A673 (cell line): Measurements from ENCODE around the gene CEP89. TPM values are rescaled to one million over a fixed set of nuclear protein-coding genes. Genes with fewer than 3 reads are reported as not detected.
"Not testable (repeated sequence)": the region's sequence is repeated elsewhere in the genome, so short reads cannot be mapped to it uniquely, and the experiment has no call there.

Experiments used
- BruUV-seq: library from RNA; stranded (reverse); fragments of 400-500 nt; replicated peaks from 2 replicates; lab custom pipeline; 2021; lab: Mats Ljungman, UMichigan
- CTCF ChIA-PET: fragments of 300-600 bp; sonication (Branson Sonifier 250); formaldehyde crosslinking; loops from one replicate; lab custom pipeline; 2022; ENCODE audit warnings: antibody characterized with exemption; lab: Charles Lee
- POLR2A ChIA-PET: fragments of 300-600 bp; sonication (Branson Sonifier 250); formaldehyde crosslinking; loops from one replicate; lab custom pipeline; 2022; ENCODE audit warnings: antibody characterized with exemption; ENCODE audit not compliant: low non-redundant PET; lab: Charles Lee
- DNase-seq: peaks from one replicate; pipeline ENCODE4 v3.0.0-alpha.2; 2015; ENCODE audit warnings: low spot score
- H3K27ac ChIP-seq: fragments of 200-600 bp; sonication (generic); 2 replicates; pipeline ENCODE4 v1.5.1; 2016; ENCODE audit warnings: mixed run types, low read depth, mild to moderate bottlenecking, mixed read lengths, antibody characterized with exemption, low read length; ENCODE audit not compliant: poor library complexity, severe bottlenecking
- H3K27me3 ChIP-seq: fragments of 200-600 bp; sonication (generic); replicated peaks from 2 replicates; pipeline ENCODE4 v1.6.1; 2017; ENCODE audit warnings: mixed run types, low read depth, mild to moderate bottlenecking, mixed read lengths, antibody characterized with exemption, low read length; ENCODE audit not compliant: insufficient read depth, poor library complexity
- H3K36me3 ChIP-seq: fragments of 200-600 bp; sonication (generic); 2 replicates; pipeline ENCODE4 v1.6.1; 2016; ENCODE audit warnings: mixed run types, mild to moderate bottlenecking, mixed read lengths, antibody characterized with exemption, low read length; ENCODE audit not compliant: insufficient read depth, poor library complexity, severe bottlenecking
- H3K4me1 ChIP-seq: fragments of 200-600 bp; sonication (generic); 2 replicates; pipeline ENCODE4 v1.6.1; 2017; ENCODE audit warnings: mixed run types, mild to moderate bottlenecking, mixed read lengths, antibody characterized with exemption, low read length; ENCODE audit not compliant: insufficient read depth, poor library complexity, severe bottlenecking
- H3K4me3 ChIP-seq: fragments of 200-600 bp; sonication (generic); 2 replicates; pipeline ENCODE4 v1.5.1; 2016; ENCODE audit warnings: low read depth, mixed run types, mild to moderate bottlenecking, mixed read lengths, low read length; ENCODE audit not compliant: poor library complexity, severe bottlenecking
- H3K9me3 ChIP-seq: fragments of 200-600 bp; sonication (generic); 2 replicates; pipeline ENCODE4 v1.6.1; 2016; ENCODE audit warnings: mixed run types, low read depth, mild to moderate bottlenecking, mixed read lengths, antibody characterized with exemption, low read length; ENCODE audit not compliant: poor library complexity, severe bottlenecking
- EZH2 ChIP-seq: fragments of 200-600 bp; sonication (generic); IDR thresholded peaks from 2 replicates; pipeline ENCODE4 v1.6.1; 2017; ENCODE audit warnings: borderline replicate concordance, low read depth, mild to moderate bottlenecking, mixed read lengths, antibody characterized with exemption, low read length; ENCODE audit not compliant: poor library complexity, severe bottlenecking
- intact Hi-C: fragments of 100-400 bp; cut with micrococcal nuclease; formaldehyde crosslinking; loops from one replicate; pipeline ENCODE4 v1.10.0; 2022; ENCODE audit not compliant: unreplicated experiment
- total RNA-seq: library from RNA; stranded (reverse); gene quantifications from 2 replicates; pipeline ENCODE4 v1.2.3, GENCODE V29; 2021
- TF ChIP-seq, protein P1 (sequence below): fragments of 300-800, 200-600 bp; sonication (generic); conservative IDR thresholded peaks from 2 replicates; pipeline ENCODE4 v1.5.1; 2017; ENCODE audit warnings: low read depth, mild to moderate bottlenecking, antibody characterized with exemption, low read length, moderate library complexity, mixed read lengths

CEP89 gene
- total RNA-seq, 1 experiment from 2014 or later = 47.2 TPM

DNA sequence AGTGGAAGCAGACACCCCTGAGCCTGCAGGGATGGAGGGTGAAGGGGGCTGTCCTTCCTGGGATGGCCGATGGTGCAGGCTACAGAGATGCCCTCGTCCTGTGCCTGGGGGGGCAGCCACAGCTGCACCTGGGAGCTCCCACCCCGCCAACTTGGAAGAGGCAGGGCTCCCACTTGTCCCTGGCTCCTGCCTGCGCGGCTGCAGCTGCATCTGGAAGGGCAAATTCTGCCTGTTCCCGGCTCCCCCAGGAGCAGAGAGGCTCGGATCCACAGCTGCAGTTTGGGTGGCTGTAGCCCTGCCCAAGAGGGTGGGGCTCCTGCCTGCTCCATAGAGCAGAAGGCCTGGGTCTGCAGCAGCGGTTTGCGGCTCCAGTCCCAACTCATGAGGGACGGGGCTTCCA is 2.2 kb downstream of the CEP89 start:
- ChIA-PET CTCF (no interaction called here), POLR2A (no interaction called here)
- BruUV-seq = no TSS peak
- no peak for DNase-seq
- Histone ChIP-seq H3K36me3 (peaks cover 7% of the 10 kb centered on the region), H3K9me3 (no peaks in the 10 kb centered on the region), H3K4me3 (no peak overlapping the region), H3K4me1 (peaks cover 7% of the 10 kb centered on the region), H3K27ac (no peak overlapping the region), H3K27me3 (no peaks in the 10 kb centered on the region)
- TF ChIP-seq, protein P1, sequence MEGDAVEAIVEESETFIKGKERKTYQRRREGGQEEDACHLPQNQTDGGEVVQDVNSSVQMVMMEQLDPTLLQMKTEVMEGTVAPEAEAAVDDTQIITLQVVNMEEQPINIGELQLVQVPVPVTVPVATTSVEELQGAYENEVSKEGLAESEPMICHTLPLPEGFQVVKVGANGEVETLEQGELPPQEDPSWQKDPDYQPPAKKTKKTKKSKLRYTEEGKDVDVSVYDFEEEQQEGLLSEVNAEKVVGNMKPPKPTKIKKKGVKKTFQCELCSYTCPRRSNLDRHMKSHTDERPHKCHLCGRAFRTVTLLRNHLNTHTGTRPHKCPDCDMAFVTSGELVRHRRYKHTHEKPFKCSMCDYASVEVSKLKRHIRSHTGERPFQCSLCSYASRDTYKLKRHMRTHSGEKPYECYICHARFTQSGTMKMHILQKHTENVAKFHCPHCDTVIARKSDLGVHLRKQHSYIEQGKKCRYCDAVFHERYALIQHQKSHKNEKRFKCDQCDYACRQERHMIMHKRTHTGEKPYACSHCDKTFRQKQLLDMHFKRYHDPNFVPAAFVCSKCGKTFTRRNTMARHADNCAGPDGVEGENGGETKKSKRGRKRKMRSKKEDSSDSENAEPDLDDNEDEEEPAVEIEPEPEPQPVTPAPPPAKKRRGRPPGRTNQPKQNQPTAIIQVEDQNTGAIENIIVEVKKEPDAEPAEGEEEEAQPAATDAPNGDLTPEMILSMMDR = no peak
- TF ChIP-seq EZH2 = no peak
- intact Hi-C loops = no loop called here

DNA sequence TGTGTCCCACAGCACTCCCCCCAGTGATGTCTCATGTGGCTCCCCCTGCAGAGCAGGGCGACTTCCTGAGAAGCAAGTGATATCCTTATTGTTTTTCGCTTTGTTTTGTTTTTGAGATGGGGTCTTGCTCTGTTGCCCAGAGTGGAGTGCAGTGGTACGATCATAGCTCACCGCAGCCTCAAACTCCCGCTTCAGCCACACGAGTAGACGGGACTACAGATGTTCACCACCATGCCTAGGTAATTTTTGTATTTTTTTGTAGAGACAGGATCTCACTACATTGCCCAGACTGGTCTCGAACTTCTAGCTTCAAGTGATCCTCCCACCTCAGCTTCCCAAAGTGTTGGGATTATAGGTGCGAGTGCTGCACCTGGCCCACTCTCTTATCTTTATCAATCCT is 5.0 kb downstream of the CEP89 start:
- Histone ChIP-seq H3K4me1 (no peaks in the 10 kb centered on the region), H3K9me3 (no peaks in the 10 kb centered on the region), H3K27me3 (no peaks in the 10 kb centered on the region), H3K27ac (no peak overlapping the region), H3K36me3 (peaks cover 18% of the 10 kb centered on the region), H3K4me3 (no peak overlapping the region)
- no peak for DNase-seq
- no TSS peak for BruUV-seq
- ChIA-PET CTCF (no interaction called here), POLR2A (no interaction called here)
- TF ChIP-seq EZH2 = no peak
- TF ChIP-seq, protein P1 = no peak
- intact Hi-C loops = no loop called here

DNA sequence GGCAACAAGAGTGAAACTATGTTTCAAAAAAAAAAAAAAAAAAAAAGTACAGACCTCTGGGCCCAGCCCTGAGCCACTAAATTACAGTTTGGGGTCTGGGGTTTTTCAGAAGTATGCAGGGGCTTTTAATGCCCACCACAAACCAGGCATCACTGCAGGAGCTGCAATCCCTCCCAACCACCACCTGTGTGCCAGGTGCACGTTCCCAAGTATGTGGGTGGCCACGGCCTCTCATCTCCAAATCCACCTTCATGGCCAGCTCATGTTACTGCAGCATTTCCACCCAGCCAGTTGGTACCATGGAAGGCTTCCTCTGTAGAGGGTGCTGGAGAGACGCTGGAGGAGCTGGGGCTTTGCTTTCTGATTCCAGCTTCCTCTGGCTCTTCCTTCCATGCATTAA is 26.5 kb downstream of the CEP89 start:
- ChIA-PET CTCF (interaction anchor here (0.5 kb wide), 1 partner anchor 462 kb away, joined by 3 read pairs; no protein-coding TSS in a partner anchor), POLR2A (no interaction called here)
- TF ChIP-seq EZH2 = no peak
- DNase-seq = no peak
- Histone ChIP-seq H3K36me3 (peaks cover 23% of the 10 kb centered on the region), H3K27ac (no peak overlapping the region), H3K9me3 (no peaks in the 10 kb centered on the region), H3K4me1 (no peaks in the 10 kb centered on the region), H3K27me3 (no peaks in the 10 kb centered on the region), H3K4me3 (no peak overlapping the region)
- no TSS peak for BruUV-seq
- intact Hi-C loops = no loop called here

DNA sequence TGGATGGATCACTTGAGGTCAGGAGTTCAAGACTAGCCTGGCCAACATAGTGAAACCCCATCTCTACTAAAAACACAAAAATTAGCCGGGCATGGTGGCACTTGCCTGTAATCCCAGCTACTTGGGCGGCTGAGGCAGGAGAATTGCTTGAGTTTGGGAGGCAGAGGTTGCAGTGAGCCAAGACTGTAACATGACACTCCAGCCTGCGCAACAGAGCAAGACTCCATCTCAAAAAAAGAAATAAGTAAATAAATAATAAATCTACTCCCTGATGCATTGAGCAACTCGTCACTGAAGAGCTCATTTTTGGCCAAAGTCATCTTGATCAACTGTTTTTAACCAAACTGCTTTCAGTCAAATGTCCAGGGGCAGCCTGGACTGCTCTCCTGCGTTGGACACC is 30.5 kb downstream of the CEP89 start:
- peaks cover 11% of the 10 kb centered on the region for H3K36me3 ChIP-seq
- H3K9me3 ChIP-seq, H3K27ac ChIP-seq, H3K27me3 ChIP-seq, intact Hi-C loops, BruUV-seq, H3K4me3 ChIP-seq, DNase-seq, POLR2A ChIA-PET, H3K4me1 ChIP-seq, CTCF ChIA-PET: not testable (repeated sequence)
